Stomach (tissue), 9 donors: ENCODE results near the gene PSD. TPM values are rescaled to one million over a fixed set of nuclear protein-coding genes. Genes with fewer than 3 reads are reported as not detected.

Source experiments
- DNase-seq, 2 donors: peaks; one replicate each; pipeline versions ENCODE4 v3.0.0 to v3.0.0-alpha.2; 2013 to 2019
- H3K27ac ChIP-seq, 5 donors: fragments of 200-600 bp in 4 of 5; sonication (generic) in 4 of 5; one replicate each; pipeline ENCODE4 v1.5.1; 2013 to 2019; ENCODE audit warnings: mild to moderate bottlenecking in 1 of 5, moderate library complexity in 1 of 5
- H3K27me3 ChIP-seq, 3 donors: fragments of 200-600 bp; sonication (generic); one replicate each; pipeline ENCODE4 v1.5.1; 2017 to 2019; ENCODE audit warnings: mixed run types in 1 of 3
- H3K36me3 ChIP-seq, 4 donors: fragments of 200-600 bp; sonication (generic); 1 replicate in 3 of 4; 2 replicates in 1 of 4; pipeline ENCODE4 v1.5.1; 2016 to 2019
- H3K4me1 ChIP-seq, 4 donors: fragments of 200-600 bp; sonication (generic); one replicate each; pipeline ENCODE4 v1.5.1; 2016 to 2019
- H3K4me3 ChIP-seq, 4 donors: fragments of 200-600 bp; sonication (generic) in 3 of 4; one replicate each; pipeline ENCODE4 v1.5.1; 2016 to 2019; ENCODE audit warnings: mild to moderate bottlenecking in 1 of 4
- H3K9me3 ChIP-seq, 4 donors: fragments of 200-600 bp; sonication (generic); one replicate each; pipeline ENCODE4 v1.5.1; 2016 to 2019
- CTCF ChIP-seq, 7 experiments: fragments of 450-650 bp in 4 of 7; fragments of 200-600 bp in 3 of 7; sonication (generic) in 3 of 7; IDR thresholded peaks; one replicate each; pipeline ENCODE4 v1.5.1; 2016 to 2019; ENCODE audit warnings: antibody characterized with exemption in 7 of 7, control low read depth in 2 of 7, mild to moderate bottlenecking in 1 of 7
- EP300 ChIP-seq: sonication (generic); formaldehyde crosslinking; IDR thresholded peaks from one replicate; pipeline ENCODE4 v1.6.1; 2017; ENCODE audit warnings: antibody characterized with exemption
- POLR2A ChIP-seq, 4 donors: fragments of 450-650 bp; IDR thresholded peaks; one replicate each; pipeline ENCODE4 v1.6.1; 2016; ENCODE audit warnings: antibody characterized with exemption in 4 of 4, control low read depth in 2 of 4, mild to moderate bottlenecking in 1 of 4, moderate library complexity in 1 of 4
- POLR2AphosphoS5 ChIP-seq, 3 donors: sonication (generic); formaldehyde crosslinking; IDR thresholded peaks; one replicate each; pipeline ENCODE4 v1.6.1; 2016; ENCODE audit warnings: antibody characterized with exemption in 3 of 3
- WGBS, 5 donors: extraction: QIAGEN DNeasy Blood & Tissue Kit in 3 of 5; methylation state at CpG; one replicate each; pipeline versions ENCODE4 v1.1.5 to v1.1.7; 2013 to 2018; 5-methylcytosine and 5-hydroxymethylcytosine counted together
- intact Hi-C: fragments of 100-400 bp; cut with DNase I; formaldehyde crosslinking; loops from one replicate; pipeline ENCODE4 v1.15.1; 2023; ENCODE audit warnings: low total_unique reads
- polyA plus RNA-seq, 3 donors: library from polyadenylated mRNA; stranded (reverse); fragments of 200-250 nt; gene quantifications; one replicate each; pipeline ENCODE4 v1.2.3, GENCODE V29; 2013
- total RNA-seq, 5 donors: library from RNA; depleted of rRNA; stranded (reverse); fragments of >200 nt; gene quantifications; one replicate each; pipeline versions ENCODE4 v1.1.0 to v1.2.3, GENCODE V29; 2014 to 2016
- donor health status: healthy with polysubstance abuse.
- donor health status: Bipolar disorder and iron deficiency.
- donor health status: healthy.

PSD gene
- total and polyA plus RNA-seq, 8 donors, result 2.2 to 74.7 (median 24.5) TPM

GRCh38 chr10:102423372-102423968, 4.9 kb upstream of the PSD start:
- H3K36me3 ChIP-seq, result peaks cover 0 to 28% (median 21%) of the 10 kb centered on the region in 4 donors
- H3K27ac ChIP-seq, result peak overlapping the region in 2 of 5 donors; percentile 94 to 98
- H3K4me3 ChIP-seq, result peak overlapping the region in 2 of 4 donors; percentile 95 to 96
- no peak for DNase-seq
- intact Hi-C loops, result no loop called here
- H3K27me3 ChIP-seq, result peaks cover 0 to 12% (median 10%) of the 10 kb centered on the region in 3 donors
- WGBS, 5 donors, result 90 to 94% (median 92%) methylated on average over 13 of the region's 13 CpGs
- H3K9me3 ChIP-seq, result no peaks in the 10 kb centered on the region
- no peak for TF ChIP-seq POLR2AphosphoS5 (IDR thresholded peaks at IDR 0.05)
- no peak for TF ChIP-seq EP300
- TF ChIP-seq POLR2A (IDR thresholded peaks at IDR 0.05), result no peak
- no peak for TF ChIP-seq CTCF (IDR thresholded peaks at IDR 0.05)
- H3K4me1 ChIP-seq, result peaks cover 32 to 56% (median 47%) of the 10 kb centered on the region in 4 donors

GRCh38 chr10:102422545-102423129, 4.1 kb upstream of the PSD start:
- intact Hi-C loops, result no loop called here
- peak overlapping the region; percentile 79 to 96 (median 91) for H3K4me3 ChIP-seq
- H3K27ac ChIP-seq, result peak overlapping the region; percentile 93 to 98 (median 94)
- peaks cover 32 to 57% (median 47%) of the 10 kb centered on the region in 4 donors for H3K4me1 ChIP-seq
- H3K9me3 ChIP-seq, result no peaks in the 10 kb centered on the region
- peak; percentile 87 to 93 for DNase-seq
- peaks cover 0 to 20% (median 16%) of the 10 kb centered on the region in 3 donors for H3K27me3 ChIP-seq
- 3 to 18% (median 7%) methylated on average over 3 to 28 of the region's 28 CpGs for WGBS, 5 donors
- H3K36me3 ChIP-seq, result peaks cover 0 to 28% (median 21%) of the 10 kb centered on the region in 4 donors
- TF ChIP-seq POLR2AphosphoS5 (IDR thresholded peaks at IDR 0.05), result peak; percentile 40 to 93 (median 77)
- no peak for TF ChIP-seq POLR2A (IDR thresholded peaks at IDR 0.05)
- no peak for TF ChIP-seq EP300
- peak in 5 of 7 experiments; percentile 72 to 81 (median 76) for TF ChIP-seq CTCF (IDR thresholded peaks at IDR 0.05)

DNA sequence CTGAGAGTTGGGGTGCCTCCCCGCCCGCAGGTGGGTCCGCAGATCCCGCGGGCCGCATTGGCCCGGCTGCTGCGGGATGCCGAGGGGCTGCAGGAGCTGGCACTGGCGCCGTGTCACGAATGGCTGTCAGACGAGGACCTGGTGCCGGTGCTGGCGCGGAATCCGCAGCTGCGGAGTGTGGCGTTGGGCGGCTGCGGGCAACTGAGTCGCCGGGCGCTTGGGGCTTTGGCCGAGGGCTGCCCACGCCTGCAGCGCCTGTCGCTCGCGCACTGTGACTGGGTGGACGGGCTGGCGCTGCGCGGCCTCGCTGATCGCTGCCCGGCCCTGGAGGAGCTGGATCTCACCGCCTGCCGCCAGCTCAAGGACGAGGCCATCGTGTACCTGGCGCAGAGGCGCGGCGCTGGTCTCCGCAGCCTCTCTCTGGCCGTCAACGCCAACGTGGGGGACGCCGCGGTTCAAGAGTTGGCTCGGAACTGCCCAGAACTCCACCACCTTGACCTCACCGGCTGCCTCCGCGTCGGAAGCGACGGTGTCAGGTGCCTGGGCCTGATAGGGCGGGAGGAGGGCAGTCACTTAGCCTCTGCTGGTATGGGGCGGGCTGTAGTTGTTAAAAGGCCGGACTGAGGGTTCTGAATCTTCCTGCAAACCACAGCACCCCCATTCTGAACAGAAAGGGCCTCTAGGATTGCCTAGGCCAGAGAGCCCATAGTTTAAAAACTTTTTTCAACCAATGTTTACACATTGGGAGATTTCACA, 3.4 kb upstream of the PSD start:
- H3K27ac ChIP-seq, result peak overlapping the region; percentile 93 to 98 (median 94)
- peak overlapping the region; percentile 79 to 96 (median 91) for H3K4me3 ChIP-seq
- peaks cover 0 to 24% (median 21%) of the 10 kb centered on the region in 4 donors for H3K36me3 ChIP-seq
- peaks cover 32 to 57% (median 47%) of the 10 kb centered on the region in 4 donors for H3K4me1 ChIP-seq
- no peaks in the 10 kb centered on the region for H3K9me3 ChIP-seq
- whole genome bisulfite sequencing, 5 donors, result 1 to 3% (median 1%) methylated on average over 11 to 62 of the region's 62 CpGs
- peak; percentile 67 to 69 for DNase-seq
- intact Hi-C loops, result no loop called here
- TF ChIP-seq POLR2AphosphoS5 (IDR thresholded peaks at IDR 0.05) (peak in 2 of 3 donors; percentile 51), POLR2A (IDR thresholded peaks at IDR 0.05) (no peak)
- H3K27me3 ChIP-seq, result peaks cover 0 to 27% (median 23%) of the 10 kb centered on the region in 3 donors

DNA sequence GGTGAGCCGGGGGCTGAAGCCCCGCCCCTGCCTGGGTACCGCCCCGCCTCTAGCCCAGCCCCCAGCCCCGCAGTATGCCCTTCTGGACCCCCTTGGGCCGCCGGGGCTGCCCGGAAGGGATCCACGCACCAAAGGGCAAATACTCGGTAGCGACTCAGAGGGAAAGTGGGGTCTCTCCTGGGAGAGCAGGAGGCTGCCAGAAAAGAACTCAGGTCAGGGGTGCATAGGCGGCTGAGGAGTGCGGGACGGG, 2.8 kb upstream of the PSD start:
- DNase-seq, result no peak
- intact Hi-C loops, result no loop called here
- H3K4me3 ChIP-seq, result peak overlapping the region; percentile 79 to 96 (median 91)
- no peak for TF ChIP-seq EP300
- no peak for TF ChIP-seq POLR2AphosphoS5 (IDR thresholded peaks at IDR 0.05)
- no peak for TF ChIP-seq POLR2A (IDR thresholded peaks at IDR 0.05)
- TF ChIP-seq CTCF (IDR thresholded peaks at IDR 0.05), result no peak
- peak overlapping the region; percentile 93 to 98 (median 94) for H3K27ac ChIP-seq
- H3K36me3 ChIP-seq, result peaks cover 0 to 23% (median 21%) of the 10 kb centered on the region in 4 donors
- no peaks in the 10 kb centered on the region for H3K9me3 ChIP-seq
- peaks cover 0 to 32% (median 28%) of the 10 kb centered on the region in 3 donors for H3K27me3 ChIP-seq
- WGBS, 5 donors, result 0 to 1% (median 0%) methylated on average over 7 to 14 of the region's 14 CpGs
- H3K4me1 ChIP-seq, result peaks cover 32 to 57% (median 47%) of the 10 kb centered on the region in 4 donors
